HepG2 (cell line): ENCODE measurements around the gene CCDC178. TPM values are rescaled to one million over a fixed set of nuclear protein-coding genes. Genes with fewer than 3 reads are reported as not detected.

Experiments
- ATAC-seq: fragments of 200-7000 bp; cut with Tn5 transposase; 3 replicates; pipeline ENCODE4 v1.9.1; 2020; ENCODE audit warnings: mild to moderate bottlenecking, moderate library complexity
- BruUV-seq: library from RNA; stranded (reverse); fragments of 400-500 nt; replicated peaks from 2 replicates; lab custom pipeline; 2021; lab: Mats Ljungman, UMichigan
- CTCF ChIA-PET: fragments of 300-600 bp; formaldehyde crosslinking; extraction: SDS; loops from one replicate; lab custom pipeline; 2021; ENCODE audit warnings: low total read pairs, inconsistent platforms, low intra/inter-chr PET ratio; lab: Yijun Ruan, JAX
- POLR2A ChIA-PET: fragments of 350-600 bp; sonication (Branson Sonifier 250); formaldehyde crosslinking; loops from one replicate; lab custom pipeline; 2020; ENCODE audit warnings: antibody characterized with exemption, inconsistent platforms; lab: Yijun Ruan, JAX
- DNase-seq: peaks from one replicate; pipeline ENCODE4 v3.0.0-alpha.2; 2015; ENCODE audit warnings: low spot score
- FAIRE-seq: peaks from 3 replicates; lab custom pipeline; 2011; peaks lifted over from hg19 to GRCh38; lab: Jason Lieb, UNC
- H2AFZ ChIP-seq: one replicate; pipeline ENCODE4 v1.6.1; 2011; ENCODE audit warnings: low read length, inconsistent platforms
- H3K27ac ChIP-seq: fragments of 300-600 bp; 3 replicates; pipeline ENCODE4 v1.8.0; 2011; ENCODE audit warnings: mixed run types, mild to moderate bottlenecking, mixed read lengths, low read length, inconsistent platforms; ENCODE audit not compliant: insufficient read depth; ENCODE audit errors: extremely low read length
- H3K27me3 ChIP-seq, 2 experiments: fragments of 200-600 bp in 1 of 2; 2 replicates in 1 of 2; 3 replicates in 1 of 2; pipeline versions ENCODE4 v1.6.0 to v1.8.0; 2011; ENCODE audit warnings: low read length in 2 of 2, mild to moderate bottlenecking in 2 of 2, moderate library complexity in 2 of 2, inconsistent platforms in 1 of 2; ENCODE audit not compliant: insufficient read depth in 2 of 2, control insufficient read depth in 1 of 2
- H3K36me3 ChIP-seq, 2 experiments: fragments of 200-600 bp in 1 of 2; replicated peaks in 1 of 2; 2 replicates in 1 of 2; 3 replicates in 1 of 2; pipeline versions ENCODE4 v1.5.1 to v1.8.0; 2011; ENCODE audit warnings: low read length in 2 of 2, inconsistent platforms in 1 of 2; ENCODE audit not compliant: insufficient read depth in 2 of 2, control insufficient read depth in 1 of 2
- H3K4me1 ChIP-seq: 2 replicates; pipeline ENCODE4 v1.5.1; 2012; ENCODE audit warnings: low read length, inconsistent platforms; ENCODE audit not compliant: insufficient read depth
- H3K4me2 ChIP-seq: 2 replicates; pipeline ENCODE4 v1.6.0; 2011; ENCODE audit warnings: low read depth, low read length, inconsistent platforms
- H3K4me3 ChIP-seq, 3 experiments: fragments of 200-600 bp in 1 of 3; sonication (generic), shearing (Covaris generic) in 1 of 3; replicated peaks in 1 of 3; 2 replicates each; pipeline ENCODE4 v1.5.1; 2011 to 2016; ENCODE audit warnings: low read length in 3 of 3, inconsistent platforms in 2 of 3, low read depth in 2 of 3, mild to moderate bottlenecking in 2 of 3, control low read depth in 1 of 3, mixed read lengths in 1 of 3; ENCODE audit not compliant: insufficient read depth in 1 of 3
- H3K79me2 ChIP-seq: one replicate; pipeline ENCODE4 v1.6.1; 2011; ENCODE audit warnings: low read length, inconsistent platforms; ENCODE audit not compliant: insufficient read depth
- H3K9ac ChIP-seq: 2 replicates; pipeline ENCODE4 v1.6.0; 2011; ENCODE audit warnings: mild to moderate bottlenecking, low read depth, low read length, inconsistent platforms; ENCODE audit not compliant: insufficient read depth
- H3K9me3 ChIP-seq: 2 replicates; pipeline ENCODE4 v1.5.1; 2012; ENCODE audit warnings: mild to moderate bottlenecking, low read length
- H4K20me1 ChIP-seq: 2 replicates; pipeline ENCODE4 v1.6.0; 2011; ENCODE audit warnings: inconsistent platforms, mild to moderate bottlenecking, low read length, moderate library complexity; ENCODE audit not compliant: insufficient read depth
- FOSL2 ChIP-seq: sonication (generic); formaldehyde crosslinking; IDR thresholded peaks from 2 replicates; pipeline ENCODE4 v1.4.0; 2020; ENCODE audit warnings: missing genetic modification reagents
- MAFF ChIP-seq: IDR thresholded peaks from 2 replicates; pipeline ENCODE4 v1.6.1; 2011; ENCODE audit warnings: low read depth, low read length, improper control_type of control experiment
- MAFK ChIP-seq, 2 experiments: IDR thresholded peaks in 1 of 2; conservative IDR thresholded peaks in 1 of 2; 2 replicates each; pipeline ENCODE4 v1.6.1; 2011; ENCODE audit warnings: improper control_type of control experiment in 2 of 2, low read length in 2 of 2
- MATR3 ChIP-seq: sonication (generic); formaldehyde crosslinking; IDR thresholded peaks from 2 replicates; pipeline ENCODE4 v1.4.0; 2020; ENCODE audit warnings: missing genetic modification reagents
- MBNL3 ChIP-seq: fragments of 250-450 bp; sonication (Bioruptor Pico); conservative IDR thresholded peaks from 2 replicates; pipeline ENCODE4 v1.8.0; 2022; ENCODE audit warnings: mild to moderate bottlenecking, inconsistent platforms
- TCF7L2 ChIP-seq: IDR thresholded peaks from 2 replicates; pipeline ENCODE4 v1.6.1; 2011; ENCODE audit warnings: mild to moderate bottlenecking, low read depth, low read length, moderate library complexity
- ZNF589 ChIP-seq: sonication (generic); formaldehyde crosslinking; conservative IDR thresholded peaks from 2 replicates; pipeline ENCODE4 v1.8.0; 2022; ENCODE audit warnings: mild to moderate bottlenecking, moderate library complexity, missing genetic modification reagents
- WGBS: methylation state at CpG from one replicate; pipeline ENCODE4 v1.1.6; 2017; ENCODE audit warnings: low lambda C conversion rate; 5-methylcytosine and 5-hydroxymethylcytosine counted together
- in situ Hi-C: cut with HindIII; loops from 2 replicates; pipeline ENCODE4 v1.10.0; 2017; ENCODE audit warnings: low pct_unique_long_range_greater_than_20kb; ENCODE audit not compliant: extremely low pct_ligation_motif_present
- intact Hi-C: fragments of 100-400 bp; cut with micrococcal nuclease; formaldehyde crosslinking; loops from one replicate; pipeline ENCODE4 v1.10.0; 2022; ENCODE audit not compliant: unreplicated experiment
- polyA plus RNA-seq, 8 experiments: library from polyadenylated mRNA; depleted of rRNA in 3 of 8; stranded (reverse) in 7 of 8; unstranded in 1 of 8; fragments of >200 nt; fragmentation: Illumina TruSeq in 4 of 8; extraction: Trizol in 4 of 8; gene quantifications; 2 replicates each; pipeline versions ENCODE4 v1.2.1 to v1.2.3, GENCODE V29; 2011 to 2016; ENCODE audit warnings: low read depth in 4 of 8, missing spikeins in 1 of 8, mixed read lengths in 1 of 8; ENCODE audit not compliant: insufficient read depth in 1 of 8
- total RNA-seq, 5 experiments: library from RNA; depleted of rRNA; stranded (reverse); fragments of >200 nt; fragmentation: Illumina TruSeq; extraction: Trizol; gene quantifications; 2 replicates each; pipeline ENCODE4 v1.2.3, GENCODE V29; 2016; ENCODE audit warnings: low read depth in 1 of 5
- TF ChIP-seq, protein P1 (sequence below): sonication (generic); formaldehyde crosslinking; IDR thresholded peaks from 2 replicates; pipeline ENCODE4 v1.4.0; 2020; ENCODE audit warnings: missing genetic modification reagents, borderline replicate concordance

The CCDC178 gene
- total and polyA plus RNA-seq, 2 of the 13 experiments (the other 11 are each of a cell fraction or from before 2014, with no cell fraction given): not detected

- CTCF ChIA-PET: no interaction called here
- POLR2A ChIA-PET: no interaction called here
- FAIRE-seq (no peak), ATAC-seq (no peak), DNase-seq (no peak)
- in situ Hi-C loops (no loop called here), intact Hi-C loops (no loop called here)
- Histone ChIP-seq H3K79me2 (no peaks in the 10 kb centered on the region), H3K9ac (no peak overlapping the region), H3K4me3 (no peak overlapping the region), H3K4me1 (no peaks in the 10 kb centered on the region), H3K27ac (no peak overlapping the region), H3K27me3 (no peaks in the 10 kb centered on the region), H4K20me1 (no peaks in the 10 kb centered on the region), H3K36me3 (no peaks in the 10 kb centered on the region), H3K4me2 (no peak overlapping the region), H3K9me3 (no peaks in the 10 kb centered on the region; the same call in 1 of the 2 replicates), H2AFZ (no peak overlapping the region)
- WGBS: 0% methylated on average over 3 of the region's 3 CpGs
- no TSS peak for BruUV-seq
- no peak for TF ChIP-seq ZNF589 (CRISPR knock-in tag)
- no peak for TF ChIP-seq TCF7L2
- no peak for TF ChIP-seq MATR3
- peak; percentile 57 to 68 for TF ChIP-seq MAFK (conservative IDR thresholded peaks at IDR 0.05 in 1 of 2, IDR thresholded peaks at IDR 0.05 in 1 of 2; ENCODE audit: low read length in 2 of 2)
- TF ChIP-seq MAFF: peak; percentile 57
Observed at GRCh38 chr18:33304277-33304676, 136.2 kb downstream of the CCDC178 start.

DNA sequence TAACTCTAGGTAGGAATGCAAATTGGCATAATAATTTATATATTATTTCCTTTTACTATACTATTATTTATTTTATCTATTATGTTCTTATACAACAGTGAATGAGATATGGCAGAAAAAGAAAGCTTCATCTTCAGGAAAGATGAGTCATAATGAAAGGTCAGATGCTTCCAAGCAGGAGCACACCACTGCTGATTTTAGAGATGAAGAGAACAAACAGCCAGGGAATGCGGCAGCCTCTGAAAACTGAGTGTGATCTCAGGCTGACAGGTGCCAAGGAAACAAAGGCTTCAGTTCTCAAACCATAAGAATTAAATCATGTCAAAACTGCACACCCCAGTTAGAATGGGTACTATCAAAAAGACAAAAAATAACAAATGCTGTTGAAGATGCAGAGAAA is 149.0 kb downstream of the CCDC178 start:
- H2AFZ ChIP-seq: no peak overlapping the region
- ChIA-PET POLR2A (no interaction called here), CTCF (no interaction called here)
- TF ChIP-seq, protein P1, sequence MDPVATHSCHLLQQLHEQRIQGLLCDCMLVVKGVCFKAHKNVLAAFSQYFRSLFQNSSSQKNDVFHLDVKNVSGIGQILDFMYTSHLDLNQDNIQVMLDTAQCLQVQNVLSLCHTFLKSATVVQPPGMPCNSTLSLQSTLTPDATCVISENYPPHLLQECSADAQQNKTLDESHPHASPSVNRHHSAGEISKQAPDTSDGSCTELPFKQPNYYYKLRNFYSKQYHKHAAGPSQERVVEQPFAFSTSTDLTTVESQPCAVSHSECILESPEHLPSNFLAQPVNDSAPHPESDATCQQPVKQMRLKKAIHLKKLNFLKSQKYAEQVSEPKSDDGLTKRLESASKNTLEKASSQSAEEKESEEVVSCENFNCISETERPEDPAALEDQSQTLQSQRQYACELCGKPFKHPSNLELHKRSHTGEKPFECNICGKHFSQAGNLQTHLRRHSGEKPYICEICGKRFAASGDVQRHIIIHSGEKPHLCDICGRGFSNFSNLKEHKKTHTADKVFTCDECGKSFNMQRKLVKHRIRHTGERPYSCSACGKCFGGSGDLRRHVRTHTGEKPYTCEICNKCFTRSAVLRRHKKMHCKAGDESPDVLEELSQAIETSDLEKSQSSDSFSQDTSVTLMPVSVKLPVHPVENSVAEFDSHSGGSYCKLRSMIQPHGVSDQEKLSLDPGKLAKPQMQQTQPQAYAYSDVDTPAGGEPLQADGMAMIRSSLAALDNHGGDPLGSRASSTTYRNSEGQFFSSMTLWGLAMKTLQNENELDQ (CRISPR knock-in tag): no peak
- TF ChIP-seq MBNL3 (CRISPR knock-in tag) (no peak), FOSL2 (CRISPR knock-in tag) (no peak)
- H3K9ac ChIP-seq: no peak overlapping the region
- H3K27me3 ChIP-seq: no peaks in the 10 kb centered on the region
- WGBS: 0% methylated on average over 1 of the region's 1 CpG
- BruUV-seq: no TSS peak
- H4K20me1 ChIP-seq: no peaks in the 10 kb centered on the region
- intact Hi-C loops (no loop called here), in situ Hi-C loops (no loop called here)
- H3K27ac ChIP-seq: no peak overlapping the region
- H3K79me2 ChIP-seq: no peaks in the 10 kb centered on the region
- H3K9me3 ChIP-seq: no peaks in the 10 kb centered on the region
- no peak for ATAC-seq
- H3K36me3 ChIP-seq: no peaks in the 10 kb centered on the region
- FAIRE-seq: no peak
- DNase-seq: no peak
- no peaks in the 10 kb centered on the region for H3K4me1 ChIP-seq
- no peak overlapping the region for H3K4me3 ChIP-seq
- H3K4me2 ChIP-seq: no peak overlapping the region
